Ramos (cell line): ENCODE results near the gene TAF9.
"Not testable (repeated sequence)": the region's sequence is repeated elsewhere in the genome, so short reads cannot be mapped to it uniquely, and the experiment has no call there.

Experiments used
- in situ Hi-C: fragments of 300-500 bp; cut with MboI; formaldehyde crosslinking; loops from one replicate; pipeline ENCODE4 v1.14.3; 2022; ENCODE audit warnings: low sequenced_read_pairs; ENCODE audit not compliant: unreplicated experiment

The TAF9 gene

DNA sequence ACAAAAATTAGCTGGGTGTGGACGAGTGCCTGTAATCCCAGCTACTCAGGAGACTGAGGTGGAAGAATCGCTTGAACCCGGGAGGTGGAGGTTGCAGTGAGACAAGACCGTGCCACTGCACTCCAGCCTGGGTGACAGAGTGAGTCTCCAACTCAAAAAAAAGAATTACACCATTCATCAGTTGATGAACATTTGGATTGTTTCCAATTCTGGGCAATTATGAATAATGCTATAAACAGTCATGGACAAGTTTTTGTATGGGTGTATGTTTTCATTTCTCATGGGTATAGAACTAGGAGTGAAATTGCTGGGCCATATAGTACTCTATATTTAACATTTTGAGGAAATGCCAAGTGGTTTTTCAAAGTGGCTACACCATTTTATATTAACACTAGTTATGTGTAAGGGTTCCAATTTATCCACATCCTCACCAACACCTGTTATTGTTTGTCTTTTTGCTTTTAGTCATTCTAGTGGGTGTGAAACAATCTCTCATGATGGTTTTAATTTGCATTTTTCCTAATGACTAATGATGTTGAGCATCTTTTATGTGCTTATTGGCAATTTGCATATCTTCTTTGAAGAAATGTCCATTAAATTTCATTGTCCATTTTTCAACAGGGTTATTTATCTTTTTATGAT, 27.7 kb downstream of the TAF9 start:
- in situ Hi-C loops, result no loop called here

- in situ Hi-C loops, result no loop called here
Observed at GRCh38 chr5:69335341-69335935, 33.9 kb downstream of the TAF9 start.

- in situ Hi-C loops, result no loop called here
Observed at GRCh38 chr5:69334793-69335268, 34.5 kb downstream of the TAF9 start.

DNA sequence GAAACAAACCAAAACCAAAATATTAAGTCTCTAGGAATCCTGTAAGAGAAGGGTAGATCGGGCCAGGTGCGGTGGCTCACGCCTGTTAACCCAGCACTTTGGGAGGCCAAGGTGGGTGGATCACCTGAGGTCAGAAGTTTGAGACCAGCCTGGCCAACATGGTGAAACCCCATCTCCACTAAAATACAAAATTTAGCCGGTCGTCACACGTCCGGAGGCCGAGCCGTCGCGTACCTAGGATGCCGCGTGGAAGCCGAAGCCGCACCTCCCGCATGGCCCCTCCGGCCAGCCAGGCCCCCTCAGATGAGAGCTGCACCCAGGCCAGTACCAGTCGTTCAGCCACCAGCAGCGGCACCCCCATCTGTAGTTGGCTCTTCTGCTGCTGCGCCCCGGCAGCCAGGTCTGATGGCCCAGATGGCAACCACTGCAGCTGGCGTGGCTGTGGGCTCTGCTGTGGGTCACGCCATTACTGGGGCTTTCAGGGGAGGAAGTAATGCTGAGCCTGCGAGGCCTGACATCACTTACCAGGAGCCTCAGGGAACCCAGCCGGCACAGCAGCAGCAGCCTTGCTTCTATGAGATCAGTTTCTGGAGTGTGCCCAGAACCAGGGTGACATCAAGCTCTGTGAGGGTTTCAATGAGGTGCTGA, 35.5 kb downstream of the TAF9 start:
- in situ Hi-C loops, result not testable (repeated sequence)

- in situ Hi-C loops, result no loop called here
Observed at GRCh38 chr5:69331528-69332445, 37.5 kb downstream of the TAF9 start.

DNA sequence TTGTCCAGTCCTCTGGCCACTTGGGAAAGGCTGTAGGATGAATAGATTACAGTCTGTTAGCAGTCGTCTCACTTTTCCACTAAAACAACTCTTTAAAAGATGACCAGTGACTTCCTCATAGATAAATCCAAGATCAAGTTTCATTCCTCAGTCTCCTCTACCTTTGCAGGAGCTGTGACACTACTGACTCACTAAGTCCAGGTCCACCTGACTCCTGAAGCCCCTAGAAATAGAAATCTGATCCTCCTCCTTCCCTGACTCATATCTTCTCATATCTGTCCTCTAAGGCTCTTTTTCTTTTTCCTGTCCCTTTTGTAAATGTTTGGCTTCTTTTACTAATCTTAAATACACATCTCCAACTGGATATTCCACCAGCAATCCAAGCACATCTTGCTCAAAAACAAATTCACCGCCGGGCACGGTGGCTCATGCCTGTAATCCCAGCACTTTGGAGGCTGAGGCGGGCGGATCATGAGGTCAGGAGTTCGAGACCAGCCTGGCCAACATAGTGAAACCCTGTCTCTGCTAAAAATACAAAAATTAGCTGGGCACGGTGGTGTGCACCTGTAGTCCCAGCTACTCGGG, 39.3 kb downstream of the TAF9 start:
- in situ Hi-C loops, result no loop called here

DNA sequence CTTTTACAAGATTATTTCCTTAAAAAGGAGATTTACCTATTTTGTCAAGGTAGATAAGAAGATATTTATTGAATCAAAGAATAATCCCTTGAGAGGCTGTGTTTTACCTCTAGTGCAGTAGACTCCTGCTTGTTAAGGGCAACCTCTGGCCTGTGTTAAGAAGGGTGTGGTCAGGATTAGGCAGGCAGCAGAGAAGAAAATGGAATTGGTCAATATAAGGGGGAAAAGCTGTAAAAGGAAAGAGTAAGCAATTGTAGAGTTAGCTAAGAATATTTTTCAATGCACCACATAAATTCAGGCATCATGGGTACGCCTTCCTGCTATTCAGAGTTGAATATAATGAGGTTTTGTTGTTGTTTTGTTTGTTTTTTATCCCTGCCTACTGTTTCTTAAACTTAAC, 43.0 kb downstream of the TAF9 start:
- in situ Hi-C loops, result no loop called here

- in situ Hi-C loops, result no loop called here
Observed at GRCh38 chr5:69317391-69317790, 51.9 kb downstream of the TAF9 start.

DNA sequence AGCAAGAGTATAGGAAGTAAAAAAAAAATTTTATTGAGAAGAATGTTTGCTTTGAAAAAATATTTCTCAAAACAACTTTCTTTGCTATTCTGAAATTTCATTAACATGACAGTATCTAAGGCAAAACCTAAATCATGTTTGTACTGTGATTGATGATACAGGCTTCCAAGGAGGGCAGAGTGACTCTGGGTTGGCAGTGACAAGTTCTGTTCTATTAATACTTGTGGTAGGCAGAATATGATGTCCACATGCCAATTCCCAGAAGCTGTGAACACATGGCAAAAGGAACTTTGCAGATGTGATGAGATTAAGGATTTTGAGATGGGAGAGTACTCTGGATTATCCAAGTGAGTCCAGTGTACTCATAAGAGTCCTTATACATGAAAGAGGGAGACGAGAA, 53.3 kb downstream of the TAF9 start:
- in situ Hi-C loops, result no loop called here
